SK-N-SH treated with all-trans-retinoic acid at 6 μM for 48 hours (cell line): Measurements from ENCODE around the gene USP46.

ENCODE experiments used
- BACH2 ChIP-seq: fragments of 250-450 bp; sonication (Bioruptor Pico); IDR thresholded peaks from 2 replicates; pipeline ENCODE4 v1.9.0; 2021; ENCODE audit warnings: mild to moderate bottlenecking, borderline replicate concordance
- GLIS3 ChIP-seq: fragments of 250-450 bp; sonication (Bioruptor Pico); IDR thresholded peaks from 2 replicates; pipeline ENCODE4 v1.5.0; 2020; ENCODE audit warnings: mild to moderate bottlenecking, moderate library complexity
- PPARA ChIP-seq: fragments of 250-450 bp; sonication (Bioruptor Pico); IDR thresholded peaks from 2 replicates; pipeline ENCODE4 v1.5.0; 2020; ENCODE audit warnings: mild to moderate bottlenecking, borderline replicate concordance
- SNAI2 ChIP-seq: fragments of 250-450 bp; sonication (Bioruptor Pico); IDR thresholded peaks from 2 replicates; pipeline ENCODE4 v1.5.0; 2020; ENCODE audit warnings: mild to moderate bottlenecking, moderate library complexity
- ZNF565 ChIP-seq: fragments of 450-650 bp; formaldehyde crosslinking; conservative IDR thresholded peaks from 2 replicates; pipeline ENCODE4 v1.5.0; 2020; ENCODE audit warnings: low read depth, mild to moderate bottlenecking, moderate library complexity
- TF ChIP-seq, protein P1 (sequence below): fragments of 250-450 bp; sonication (Bioruptor Pico); IDR thresholded peaks from 2 replicates; pipeline ENCODE4 v1.8.0; 2020; ENCODE audit warnings: mild to moderate bottlenecking, moderate library complexity, borderline replicate concordance

DNA sequence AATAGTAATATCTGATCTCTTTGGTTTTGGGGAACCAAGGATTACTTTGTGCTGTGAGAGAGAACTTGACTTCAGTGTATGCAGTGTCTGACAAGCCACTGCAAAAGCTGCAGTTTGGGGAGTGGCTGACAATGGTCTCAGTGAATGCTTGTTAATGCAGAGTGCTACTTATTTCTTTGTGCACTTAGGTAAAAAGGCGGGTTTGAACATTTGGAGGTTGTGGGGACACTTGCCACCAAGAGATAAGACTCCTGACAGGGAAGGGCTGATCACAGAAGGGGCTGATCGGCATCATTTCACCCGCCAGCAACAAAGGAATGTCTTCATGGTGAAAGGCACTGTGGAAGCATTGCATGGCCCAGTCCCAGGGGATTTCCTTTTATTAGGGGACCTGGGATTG lies 28.6 kb upstream of the USP46 start:
- TF ChIP-seq ZNF565 (CRISPR knock-in tag) = no peak
- TF ChIP-seq, protein P1, sequence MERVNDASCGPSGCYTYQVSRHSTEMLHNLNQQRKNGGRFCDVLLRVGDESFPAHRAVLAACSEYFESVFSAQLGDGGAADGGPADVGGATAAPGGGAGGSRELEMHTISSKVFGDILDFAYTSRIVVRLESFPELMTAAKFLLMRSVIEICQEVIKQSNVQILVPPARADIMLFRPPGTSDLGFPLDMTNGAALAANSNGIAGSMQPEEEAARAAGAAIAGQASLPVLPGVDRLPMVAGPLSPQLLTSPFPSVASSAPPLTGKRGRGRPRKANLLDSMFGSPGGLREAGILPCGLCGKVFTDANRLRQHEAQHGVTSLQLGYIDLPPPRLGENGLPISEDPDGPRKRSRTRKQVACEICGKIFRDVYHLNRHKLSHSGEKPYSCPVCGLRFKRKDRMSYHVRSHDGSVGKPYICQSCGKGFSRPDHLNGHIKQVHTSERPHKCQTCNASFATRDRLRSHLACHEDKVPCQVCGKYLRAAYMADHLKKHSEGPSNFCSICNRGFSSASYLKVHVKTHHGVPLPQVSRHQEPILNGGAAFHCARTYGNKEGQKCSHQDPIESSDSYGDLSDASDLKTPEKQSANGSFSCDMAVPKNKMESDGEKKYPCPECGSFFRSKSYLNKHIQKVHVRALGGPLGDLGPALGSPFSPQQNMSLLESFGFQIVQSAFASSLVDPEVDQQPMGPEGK (CRISPR knock-in tag) = no peak
- TF ChIP-seq BACH2 (CRISPR knock-in tag) = no peak
- no peak for TF ChIP-seq GLIS3
- no peak for TF ChIP-seq SNAI2 (CRISPR knock-in tag)
- no peak for TF ChIP-seq PPARA
